PC-9 (cell line): ENCODE measurements around the gene PLIN1. TPM values are rescaled to one million over a fixed set of nuclear protein-coding genes. Genes with fewer than 3 reads are reported as not detected.

ENCODE experiments used
- BruUV-seq: library from RNA; stranded (reverse); fragments of 400-500 nt; replicated peaks from 2 replicates; lab custom pipeline; 2021; lab: Mats Ljungman, UMichigan
- CTCF ChIA-PET: fragments of 300-600 bp; sonication (Branson Sonifier 250); formaldehyde crosslinking; loops from one replicate; lab custom pipeline; 2022; ENCODE audit warnings: antibody characterized with exemption; lab: Charles Lee
- POLR2A ChIA-PET: fragments of 300-600 bp; sonication (Branson Sonifier 250); formaldehyde crosslinking; loops from one replicate; lab custom pipeline; 2022; ENCODE audit warnings: antibody characterized with exemption; ENCODE audit not compliant: unreplicated experiment; lab: Charles Lee
- DNase-seq, 2 experiments: peaks; one replicate each; pipeline versions ENCODE4 v3.0.0 to v3.0.0-alpha.2; 2015 to 2022; ENCODE audit warnings: mixed read lengths in 1 of 2
- H2AFZ ChIP-seq: fragments of 200-600 bp; sonication (generic); 2 replicates; pipeline ENCODE4 v1.8.1; 2017; ENCODE audit warnings: antibody characterized with exemption
- H3F3A ChIP-seq: fragments of 200-600 bp; sonication (generic); 2 replicates; pipeline ENCODE4 v1.8.1; 2017; ENCODE audit warnings: antibody characterized with exemption, mild to moderate bottlenecking, low read depth; ENCODE audit not compliant: insufficient read depth
- H3K27ac ChIP-seq: fragments of 200-600 bp; sonication (generic); 2 replicates; pipeline ENCODE4 v1.6.1; 2016; ENCODE audit warnings: mixed run types
- H3K27me3 ChIP-seq: fragments of 200-600 bp; sonication (generic); 2 replicates; pipeline ENCODE4 v1.6.1; 2016; ENCODE audit warnings: low read depth, mixed run types; ENCODE audit not compliant: insufficient read depth
- H3K36me3 ChIP-seq: fragments of 200-600 bp; sonication (generic); 2 replicates; pipeline ENCODE4 v1.6.1; 2016; ENCODE audit warnings: low read depth, mixed run types
- H3K4me1 ChIP-seq: fragments of 200-600 bp; sonication (generic); replicated peaks from 2 replicates; pipeline ENCODE4 v1.6.1; 2016; ENCODE audit warnings: mixed run types; ENCODE audit not compliant: insufficient read depth
- H3K4me2 ChIP-seq: fragments of 200-600 bp; sonication (generic); 2 replicates; pipeline ENCODE4 v1.6.1; 2017; ENCODE audit warnings: mixed run types
- H3K4me3 ChIP-seq: fragments of 200-600 bp; sonication (generic); 2 replicates; pipeline ENCODE4 v1.6.1; 2016; ENCODE audit warnings: mixed run types
- H3K79me2 ChIP-seq: fragments of 200-600 bp; sonication (generic); 2 replicates; pipeline ENCODE4 v1.6.1; 2017; ENCODE audit warnings: low read depth, mixed run types
- H3K9me2 ChIP-seq: fragments of 200-600 bp; sonication (generic); 2 replicates; pipeline ENCODE4 v1.8.1; 2017; ENCODE audit warnings: mild to moderate bottlenecking; ENCODE audit not compliant: insufficient read depth
- H3K9me3 ChIP-seq: fragments of 200-600 bp; sonication (generic); 2 replicates; pipeline ENCODE4 v1.8.1; 2016; ENCODE audit warnings: low read depth; ENCODE audit not compliant: insufficient read depth
- H4K20me1 ChIP-seq: fragments of 200-600 bp; sonication (generic); 2 replicates; pipeline ENCODE4 v1.8.1; 2017; ENCODE audit not compliant: insufficient read depth
- CTCF ChIP-seq: fragments of 200-600 bp; sonication (generic); conservative IDR thresholded peaks from 2 replicates; pipeline ENCODE4 v1.6.1; 2017; ENCODE audit warnings: mixed run types, antibody characterized with exemption, mild to moderate bottlenecking, moderate library complexity
- EZH2 ChIP-seq: fragments of 200-600 bp; sonication (generic); IDR thresholded peaks from 2 replicates; pipeline ENCODE4 v1.8.0; 2017; ENCODE audit warnings: antibody characterized with exemption, low read depth
- intact Hi-C: fragments of 100-400 bp; cut with micrococcal nuclease; formaldehyde crosslinking; loops from one replicate; pipeline ENCODE4 v1.10.0; 2022; ENCODE audit not compliant: unreplicated experiment
- total RNA-seq: library from RNA; stranded (reverse); gene quantifications from 2 replicates; pipeline ENCODE4 v1.2.3, GENCODE V29; 2021

PLIN1 gene
- total RNA-seq, 1 experiment from 2014 or later: 1.0 TPM

GRCh38 chr15:89647191-89647851 is 31.8 kb downstream of the PLIN1 start:
- H3K36me3 ChIP-seq: peaks cover 18% of the 10 kb centered on the region; the same call in 1 of the 2 replicates
- no peak overlapping the region for H2AFZ ChIP-seq
- CTCF ChIA-PET: no interaction called here
- H3K4me1 ChIP-seq: no peaks in the 10 kb centered on the region
- no peaks in the 10 kb centered on the region for H3K9me3 ChIP-seq
- H3K9me2 ChIP-seq: no peaks in the 10 kb centered on the region
- no peak overlapping the region for H3K27ac ChIP-seq
- H3K4me3 ChIP-seq: no peak overlapping the region
- peaks cover 7% of the 10 kb centered on the region; the same call in 1 of the 2 replicates for H3F3A ChIP-seq
- DNase-seq: peak in 1 of 2 experiments; percentile 73
- H4K20me1 ChIP-seq: no peaks in the 10 kb centered on the region
- H3K79me2 ChIP-seq: no peaks in the 10 kb centered on the region
- no peak overlapping the region for H3K4me2 ChIP-seq
- TF ChIP-seq CTCF: peak; percentile 89
- no peak for TF ChIP-seq EZH2
- no peaks in the 10 kb centered on the region for H3K27me3 ChIP-seq
- POLR2A ChIA-PET: interaction anchor here (0.7 kb wide), 1 partner anchor 10 kb away, joined by 4 read pairs; no protein-coding TSS in a partner anchor
- BruUV-seq: no TSS peak
- intact Hi-C loops: loop anchor here (1.0 kb wide), 2 partner anchors 47 to 241 kb away; no protein-coding TSS in a partner anchor

GRCh38 chr15:89646416-89647141 is 32.6 kb downstream of the PLIN1 start:
- DNase-seq: no peak
- Histone ChIP-seq H3K9me2 (no peaks in the 10 kb centered on the region), H3K4me1 (no peaks in the 10 kb centered on the region), H2AFZ (no peak overlapping the region), H3K27ac (no peak overlapping the region), H3K4me3 (no peak overlapping the region), H4K20me1 (no peaks in the 10 kb centered on the region), H3K27me3 (no peaks in the 10 kb centered on the region), H3K9me3 (no peaks in the 10 kb centered on the region), H3F3A (peaks cover 7% of the 10 kb centered on the region; the same call in 1 of the 2 replicates), H3K79me2 (no peaks in the 10 kb centered on the region), H3K4me2 (no peak overlapping the region), H3K36me3 (peaks cover 22% of the 10 kb centered on the region; the same call in 1 of the 2 replicates)
- intact Hi-C loops: loop anchor here (1.0 kb wide), 2 partner anchors 48 to 242 kb away; no protein-coding TSS in a partner anchor
- BruUV-seq: no TSS peak
- ChIA-PET CTCF (interaction anchor here (0.6 kb wide), 1 partner anchor 45 kb away, joined by 14 read pairs; no protein-coding TSS in a partner anchor), POLR2A (no interaction called here)
- TF ChIP-seq CTCF (no peak), EZH2 (no peak)

- CTCF ChIA-PET: interaction anchor here (0.6 kb wide), 1 partner anchor 45 kb away, joined by 14 read pairs; no protein-coding TSS in a partner anchor
- POLR2A ChIA-PET: no interaction called here
Measured at GRCh38 chr15:89645680-89646079, 33.5 kb downstream of the PLIN1 start.

More at GRCh38 chr15:89645680-89646079, 33.5 kb downstream of the PLIN1 start:
- no peak for DNase-seq
- H3K79me2 ChIP-seq: no peaks in the 10 kb centered on the region
- no peaks in the 10 kb centered on the region for H4K20me1 ChIP-seq
- no peaks in the 10 kb centered on the region for H3K9me2 ChIP-seq
- H3K4me1 ChIP-seq: no peaks in the 10 kb centered on the region
- no TSS peak for BruUV-seq
- no peak overlapping the region for H3K4me2 ChIP-seq
- TF ChIP-seq CTCF (no peak), EZH2 (no peak)
- H3K27me3 ChIP-seq: no peaks in the 10 kb centered on the region
- no peak overlapping the region for H2AFZ ChIP-seq
- peaks cover 7% of the 10 kb centered on the region; the same call in 1 of the 2 replicates for H3F3A ChIP-seq
- H3K9me3 ChIP-seq: no peaks in the 10 kb centered on the region
- H3K36me3 ChIP-seq: peaks cover 17% of the 10 kb centered on the region; the same call in 1 of the 2 replicates
- intact Hi-C loops: no loop called here
- no peak overlapping the region for H3K27ac ChIP-seq
- H3K4me3 ChIP-seq: no peak overlapping the region
